ENCODE measurements around the gene TRIM28. TPM values are rescaled to one million over a fixed set of nuclear protein-coding genes. Genes with fewer than 3 reads are reported as not detected.
"Not testable (repeated sequence)": the region's sequence is repeated elsewhere in the genome, so short reads cannot be mapped to it uniquely, and the experiment has no call there.

The TRIM28 gene
- 283 TPM for polyA plus RNA-seq (2012; ENCODE audit: missing spikeins)

DNA sequence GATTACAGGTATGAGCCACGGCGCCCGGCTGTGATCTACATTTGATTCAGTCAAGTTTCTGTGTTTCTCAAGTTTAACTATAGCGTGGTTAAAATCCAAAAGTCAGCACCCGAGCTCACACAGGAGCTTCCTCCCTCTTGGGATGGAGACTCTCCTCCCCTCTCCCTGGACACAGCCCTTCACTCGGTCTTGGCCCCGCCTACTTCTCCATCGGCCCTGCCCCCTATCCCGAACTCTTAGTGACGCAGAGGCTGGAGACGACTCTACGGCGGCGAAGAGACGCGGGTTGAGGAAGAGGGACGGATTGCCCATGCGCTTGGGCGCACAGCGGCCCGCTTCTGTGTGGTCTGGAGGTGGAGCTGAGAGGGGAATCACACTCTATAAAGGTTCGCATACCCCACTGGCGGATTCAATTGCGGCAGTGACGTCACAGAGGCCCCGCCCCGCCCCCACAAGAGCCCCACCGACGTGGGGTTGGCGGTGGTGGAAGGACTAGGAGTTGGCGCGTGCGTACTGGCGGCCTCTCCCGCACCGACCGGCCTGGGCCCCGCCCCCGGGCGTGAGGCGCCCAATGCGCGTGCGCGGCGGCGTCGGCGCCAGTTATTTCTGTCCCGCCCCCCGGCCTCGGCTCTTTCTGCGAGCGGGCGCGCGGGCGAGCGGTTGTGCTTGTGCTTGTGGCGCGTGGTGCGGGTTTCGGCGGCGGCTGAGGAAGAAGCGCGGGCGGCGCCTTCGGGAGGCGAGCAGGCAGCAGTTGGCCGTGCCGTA is at the start of gene TRIM28:
Gene TRIM28 (plus strand): TSS at position 239 of the 765 bp plus-strand sequence. CDS start 694 bp downstream, outside the sequence.
- TF ChIP-seq POLR2A (IDR thresholded peaks at IDR 0.05; ENCODE audit: low read depth, low read length): peak; percentile 98
- TF ChIP-seq TAF1 (IDR thresholded peaks at IDR 0.05; ENCODE audit: borderline replicate concordance, low read depth, low read length): peak; percentile 87; the same call in 1 of the 2 replicates
- TF ChIP-seq POLR2AphosphoS5 (IDR thresholded peaks at IDR 0.05; ENCODE audit: low read depth, low read length): peak; percentile 97
- DNase-seq (ENCODE audit: insufficient read length) (peak; percentile 100), FAIRE-seq (peak; percentile 97)

DNA sequence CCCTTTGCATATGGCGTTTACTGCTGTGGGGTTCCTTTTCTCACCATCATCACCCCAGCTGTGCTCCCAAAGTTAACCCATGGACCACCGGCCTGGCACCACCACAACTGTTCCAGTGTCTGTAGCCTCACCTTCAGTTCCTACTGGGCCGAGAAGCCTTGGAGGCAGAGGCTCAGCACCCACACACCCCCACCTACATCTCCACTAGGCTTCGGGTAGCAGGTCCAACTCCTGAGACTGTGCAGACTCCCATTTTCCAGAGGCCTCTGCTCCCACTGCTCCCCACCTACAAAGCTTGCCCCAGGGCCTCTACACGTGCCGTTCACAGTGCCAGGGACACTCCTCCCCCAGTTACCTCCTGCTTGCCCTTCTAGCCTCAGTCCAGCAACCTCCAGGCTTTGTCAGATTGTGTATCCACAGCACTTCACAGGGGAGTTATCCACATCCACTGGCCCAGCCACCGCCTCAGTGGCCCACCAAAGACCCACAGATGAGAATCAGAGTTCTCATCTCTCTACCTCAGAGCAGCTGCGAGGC is 46.2 kb upstream of the TRIM28 start:
- FAIRE-seq (no peak), DNase-seq (ENCODE audit: insufficient read length) (no peak)
- TF ChIP-seq POLR2AphosphoS5 (IDR thresholded peaks at IDR 0.05; ENCODE audit: low read depth, low read length): no peak
- TF ChIP-seq POLR2A (IDR thresholded peaks at IDR 0.05; ENCODE audit: low read depth, low read length): no peak
- no peak for TF ChIP-seq TAF1 (IDR thresholded peaks at IDR 0.05; ENCODE audit: borderline replicate concordance, low read depth, low read length)

DNA sequence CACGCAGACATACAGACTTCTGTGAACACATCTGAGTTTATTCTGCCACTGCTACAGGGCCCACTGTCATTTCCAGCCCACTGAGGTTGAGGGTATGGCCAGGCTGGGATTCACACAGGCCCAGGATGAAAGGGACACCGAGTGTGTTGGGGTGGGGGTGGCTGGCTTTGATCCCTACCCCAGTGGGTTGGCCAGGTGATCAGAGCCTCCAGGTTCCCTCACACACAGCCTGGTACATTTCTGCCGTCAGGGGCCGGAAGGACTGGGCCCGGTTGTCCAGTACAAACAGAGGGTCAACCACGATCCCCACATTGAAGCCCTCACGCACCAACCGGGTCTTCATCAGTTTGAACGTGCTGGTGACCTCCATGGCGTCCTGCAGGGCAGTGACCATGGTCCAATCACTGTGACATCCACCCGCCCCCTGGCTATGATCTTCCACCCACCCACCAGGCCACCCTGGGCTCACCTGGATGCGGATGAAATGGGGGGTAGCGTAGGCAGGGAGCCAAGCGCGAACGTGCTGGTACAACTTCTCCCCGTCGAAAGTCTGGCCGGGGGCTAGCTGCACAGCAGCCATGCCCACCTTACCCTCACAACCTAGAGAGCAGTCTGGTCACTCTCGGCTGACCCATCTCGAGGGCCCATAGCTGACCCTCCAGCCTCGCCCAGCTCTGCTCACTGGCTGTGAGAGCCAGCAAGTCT is 45.4 kb upstream of the TRIM28 start:
- FAIRE-seq (no peak), DNase-seq (ENCODE audit: insufficient read length) (no peak)
- TF ChIP-seq POLR2A (IDR thresholded peaks at IDR 0.05; ENCODE audit: low read depth, low read length): no peak
- TF ChIP-seq POLR2AphosphoS5 (IDR thresholded peaks at IDR 0.05; ENCODE audit: low read depth, low read length): no peak
- TF ChIP-seq TAF1 (IDR thresholded peaks at IDR 0.05; ENCODE audit: borderline replicate concordance, low read depth, low read length): no peak

DNA sequence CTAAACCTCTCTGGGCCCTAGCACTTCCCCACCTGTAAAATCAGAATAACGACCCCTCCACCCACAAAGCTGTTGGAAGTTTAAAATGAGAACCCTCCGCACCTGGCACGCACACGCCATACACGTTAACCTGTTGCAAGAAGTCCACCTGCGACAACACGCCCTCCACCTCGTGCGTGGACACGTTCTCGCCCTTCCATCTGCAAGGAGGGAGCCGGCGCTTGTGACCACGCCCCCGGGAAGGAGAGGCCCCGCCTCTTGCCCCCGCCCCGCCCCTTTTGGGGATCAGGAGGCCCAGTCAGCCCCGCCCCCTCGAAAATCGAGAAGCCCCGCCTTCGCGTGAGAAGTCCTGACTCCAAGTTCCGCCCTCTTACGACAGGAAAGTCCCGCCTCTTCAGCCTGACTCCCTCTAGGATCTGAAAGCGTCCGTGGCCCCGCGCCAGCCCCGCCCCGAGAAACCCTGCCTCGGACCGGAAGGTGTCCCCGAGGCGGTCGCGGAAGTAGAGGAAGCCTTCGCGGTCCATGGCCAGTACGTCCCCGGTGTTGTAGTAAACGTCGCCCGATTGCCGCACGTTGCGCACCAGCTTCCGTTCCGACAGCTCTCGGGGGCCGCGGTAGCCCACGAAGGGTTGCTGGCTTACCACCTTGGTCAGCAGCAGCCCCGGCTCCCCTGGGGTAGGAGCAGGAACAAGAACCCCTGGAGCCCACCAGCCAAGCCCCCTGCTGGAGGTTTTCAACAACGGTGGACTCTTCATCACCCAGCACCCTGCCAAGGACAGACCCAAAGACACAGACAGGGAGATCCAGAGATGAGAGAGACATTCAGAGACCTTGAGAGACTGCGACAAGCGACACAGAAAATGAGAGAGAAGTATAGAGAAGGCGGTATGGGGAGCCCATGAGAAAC is 44.6 kb upstream of the TRIM28 start:
- DNase-seq (ENCODE audit: insufficient read length): peak; percentile 96
- peak; percentile 97 for FAIRE-seq
- peak; percentile 58 for TF ChIP-seq POLR2AphosphoS5 (IDR thresholded peaks at IDR 0.05; ENCODE audit: low read depth, low read length)
- TF ChIP-seq TAF1 (IDR thresholded peaks at IDR 0.05; ENCODE audit: borderline replicate concordance, low read depth, low read length): peak; percentile 74; the same call in 1 of the 2 replicates
- TF ChIP-seq POLR2A (IDR thresholded peaks at IDR 0.05; ENCODE audit: low read depth, low read length): peak; percentile 71; the same call in 1 of the 2 replicates

DNA sequence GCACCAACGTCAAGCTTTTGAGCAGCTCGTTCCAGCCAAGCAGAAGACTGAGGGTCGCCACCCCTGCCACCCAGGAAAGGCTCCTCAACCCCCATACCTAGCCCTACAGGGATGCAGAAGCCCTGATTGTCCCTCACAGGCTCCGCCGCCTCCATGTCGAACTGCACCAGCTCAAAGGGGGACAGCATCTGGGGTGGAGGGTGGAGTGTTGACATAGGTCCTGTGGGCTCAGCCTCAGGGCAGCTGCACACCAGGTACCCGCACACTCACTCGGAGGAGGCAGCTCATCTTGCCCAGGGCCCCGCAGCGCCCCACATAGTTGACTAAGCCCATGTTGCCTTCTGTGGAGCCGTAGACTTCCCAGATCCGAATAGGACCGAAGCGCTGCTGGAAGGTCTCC is 43.6 kb upstream of the TRIM28 start:
- FAIRE-seq (no peak), DNase-seq (ENCODE audit: insufficient read length) (no peak)
- TF ChIP-seq TAF1 (IDR thresholded peaks at IDR 0.05; ENCODE audit: borderline replicate concordance, low read depth, low read length) (no peak), POLR2A (IDR thresholded peaks at IDR 0.05; ENCODE audit: low read depth, low read length) (no peak), POLR2AphosphoS5 (IDR thresholded peaks at IDR 0.05; ENCODE audit: low read depth, low read length) (no peak)

DNA sequence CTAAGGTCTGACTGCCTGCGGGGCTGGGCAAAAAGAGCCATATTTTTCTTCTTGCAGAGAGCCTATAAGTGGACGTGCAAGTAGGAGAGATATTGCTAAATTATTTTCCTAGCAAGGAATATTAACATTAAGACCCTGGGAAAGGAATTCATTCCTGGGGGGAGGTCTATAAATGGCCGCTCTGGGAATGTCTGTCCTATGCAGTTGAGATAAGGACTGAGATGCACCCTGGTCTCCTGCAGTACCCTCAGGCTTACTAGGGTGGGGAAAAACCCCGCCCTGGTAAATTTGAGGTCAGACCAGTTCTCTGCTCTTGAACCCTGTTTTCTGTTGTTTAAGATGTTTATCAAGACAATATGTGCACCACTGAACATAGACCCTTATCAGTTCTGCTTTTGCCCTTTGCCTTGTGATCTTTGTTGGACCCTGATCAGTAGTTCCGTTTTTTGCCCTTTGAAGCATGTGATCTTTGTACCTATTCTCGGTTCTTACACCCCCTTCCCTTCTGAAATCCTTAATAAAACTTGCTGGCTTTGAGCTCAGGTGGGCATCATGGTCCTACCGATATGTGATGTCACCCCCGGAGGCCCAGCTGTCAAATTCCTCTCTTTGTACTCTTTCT is 36.2 kb upstream of the TRIM28 start:
- FAIRE-seq; DNase-seq (ENCODE audit: insufficient read length): not testable (repeated sequence)

DNA sequence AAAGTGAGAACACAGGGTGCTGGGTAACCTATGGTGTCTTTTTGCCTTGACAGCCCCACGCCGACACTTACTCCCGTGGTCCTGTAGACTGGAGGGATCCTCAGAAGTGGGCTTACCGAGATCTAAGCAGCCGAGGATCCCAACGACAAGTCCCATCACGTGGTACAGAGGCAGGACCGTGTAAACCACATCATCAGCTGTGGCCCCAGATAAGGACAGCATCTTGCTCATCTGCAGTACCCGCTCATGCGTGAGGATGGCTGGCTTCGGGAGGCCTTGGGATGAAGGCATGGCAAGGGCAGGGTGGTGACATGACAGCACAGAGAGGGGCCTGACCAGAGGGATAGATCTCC is 34.2 kb upstream of the TRIM28 start:
- no peak for TF ChIP-seq POLR2AphosphoS5 (IDR thresholded peaks at IDR 0.05; ENCODE audit: low read depth, low read length)
- no peak for TF ChIP-seq TAF1 (IDR thresholded peaks at IDR 0.05; ENCODE audit: borderline replicate concordance, low read depth, low read length)
- TF ChIP-seq POLR2A (IDR thresholded peaks at IDR 0.05; ENCODE audit: low read depth, low read length): no peak
- DNase-seq (ENCODE audit: insufficient read length) (no peak), FAIRE-seq (no peak)

DNA sequence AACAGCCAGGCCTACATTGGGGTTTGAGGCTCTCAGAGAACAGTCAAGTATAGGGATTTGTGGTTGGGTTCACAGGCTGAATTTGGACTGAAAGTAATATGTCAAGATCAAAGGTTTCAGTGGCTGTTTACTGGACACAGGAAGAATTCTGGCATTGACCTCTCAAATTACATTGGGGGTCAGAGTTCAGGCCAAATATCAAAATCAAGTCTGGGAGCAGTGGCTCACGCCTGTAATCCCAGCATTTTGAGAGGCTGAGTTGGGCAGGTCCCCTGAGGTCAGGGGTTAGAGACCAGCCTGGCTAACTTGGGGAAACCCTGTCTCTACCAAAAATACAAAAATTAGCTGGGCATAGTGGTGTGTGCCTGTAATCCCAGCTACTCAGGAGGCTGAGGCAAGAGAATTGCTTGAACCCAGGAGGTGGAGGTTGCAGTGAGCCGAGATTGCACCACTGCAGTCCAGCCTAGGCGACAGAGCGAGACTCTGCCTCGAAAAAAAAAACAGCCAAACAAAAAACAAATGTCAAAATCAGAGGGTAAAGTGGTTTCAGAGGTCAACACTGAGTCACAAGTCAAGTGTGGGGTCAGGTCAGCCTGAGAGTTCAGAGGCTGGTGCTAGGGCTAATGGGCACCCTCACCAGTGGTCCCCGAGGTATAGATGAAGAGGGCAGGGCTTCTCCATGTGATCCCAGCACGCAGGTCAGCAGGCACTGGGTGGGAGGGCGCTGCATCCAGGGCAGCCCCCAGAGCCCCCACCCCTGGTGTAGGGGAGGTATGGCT is 33.6 kb upstream of the TRIM28 start:
- no peak for FAIRE-seq
- DNase-seq (ENCODE audit: insufficient read length): no peak
- no peak for TF ChIP-seq POLR2A (IDR thresholded peaks at IDR 0.05; ENCODE audit: low read depth, low read length)
- TF ChIP-seq POLR2AphosphoS5 (IDR thresholded peaks at IDR 0.05; ENCODE audit: low read depth, low read length): no peak
- TF ChIP-seq TAF1 (IDR thresholded peaks at IDR 0.05; ENCODE audit: borderline replicate concordance, low read depth, low read length): no peak

DNA sequence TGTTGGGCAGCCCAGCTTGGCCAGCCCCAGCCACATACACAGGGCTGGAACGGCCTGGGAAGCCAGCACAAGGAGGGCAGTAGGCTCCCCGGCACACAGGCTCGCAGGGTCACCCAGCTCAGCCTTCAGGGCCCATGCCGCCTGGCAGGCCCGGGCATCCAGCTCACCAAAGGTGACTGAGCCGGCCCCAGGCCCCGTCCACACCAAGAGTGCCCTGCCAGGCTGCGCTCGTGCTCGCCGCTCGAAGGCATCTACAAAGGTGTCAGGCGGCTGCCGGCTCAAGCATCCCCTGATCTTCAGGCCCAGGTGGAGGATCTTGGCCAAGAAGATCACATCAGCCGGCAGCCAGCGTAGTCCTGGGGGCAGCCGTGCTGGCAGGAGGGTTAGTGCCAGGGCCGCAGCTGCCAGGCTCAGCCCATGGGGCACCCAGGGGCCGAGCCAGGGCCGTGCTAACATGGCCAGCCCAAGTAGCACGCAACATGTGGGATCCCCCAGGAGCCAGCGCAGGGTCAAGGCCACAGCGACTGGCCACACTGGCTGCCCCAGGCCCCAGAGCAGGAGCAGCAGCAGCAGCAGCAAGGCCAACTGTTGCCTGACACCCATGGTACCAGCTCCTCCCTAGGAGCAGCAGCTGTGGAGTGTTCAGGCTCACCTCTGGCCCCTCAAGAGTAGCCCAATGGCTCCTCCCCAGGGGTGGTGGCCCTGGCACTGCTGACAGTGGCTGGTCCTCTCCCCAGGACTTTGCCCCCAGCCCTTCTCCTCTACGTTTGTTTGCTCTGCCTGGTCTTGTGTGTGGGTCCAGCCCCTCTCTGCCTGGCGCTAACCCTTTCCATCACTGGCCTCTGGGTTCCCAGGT is 32.3 kb upstream of the TRIM28 start, which contains the start of gene SLC27A5:
Gene SLC27A5 (minus strand): TSS at position 640 of the 856 bp plus-strand sequence. CDS start 37 bp downstream, at position 603.
- DNase-seq (ENCODE audit: insufficient read length) (no peak), FAIRE-seq (no peak)
- no peak for TF ChIP-seq POLR2A (IDR thresholded peaks at IDR 0.05; ENCODE audit: low read depth, low read length)

Data from GM12892 (cell line).